H7 (cell line): Measurements from ENCODE around the gene FAM81A. TPM values are rescaled to one million over a fixed set of nuclear protein-coding genes. Genes with fewer than 3 reads are reported as not detected.
"Not testable (repeated sequence)": the region's sequence is repeated elsewhere in the genome, so short reads cannot be mapped to it uniquely, and the experiment has no call there.

ENCODE experiments used
- DNase-seq: peaks from one replicate; pipeline ENCODE4 v3.0.0; 2012
- H3K27me3 ChIP-seq: 2 replicates; pipeline ENCODE4 v1.6.0; 2011; ENCODE audit warnings: mild to moderate bottlenecking, low read length; ENCODE audit not compliant: control insufficient read depth, insufficient read depth
- H3K36me3 ChIP-seq: replicated peaks from 2 replicates; pipeline ENCODE4 v1.5.1; 2011; ENCODE audit warnings: low read length; ENCODE audit not compliant: control insufficient read depth, insufficient read depth
- H3K4me3 ChIP-seq: 2 replicates; pipeline ENCODE4 v1.5.1; 2011; ENCODE audit warnings: low read depth, mild to moderate bottlenecking, control low read depth, low read length, moderate library complexity; ENCODE audit not compliant: insufficient read depth
- total RNA-seq: library from RNA; depleted of rRNA; stranded (reverse); fragments of >200 nt; shearing (Covaris generic); gene quantifications from 2 replicates; pipeline ENCODE4 v1.2.3, GENCODE V29; 2014

FAM81A gene
- total RNA-seq, 1 experiment from 2014 or later = 0.21 TPM

- Histone ChIP-seq H3K4me3 (no peak overlapping the region), H3K27me3 (peaks cover 3% of the 10 kb centered on the region; the same call in 1 of the 2 replicates), H3K36me3 (no peaks in the 10 kb centered on the region)
- DNase-seq = no peak
Measured at GRCh38 chr15:59407946-59408345, 30.0 kb upstream of the FAM81A start.

GRCh38 chr15:59410391-59410896, 27.5 kb upstream of the FAM81A start:
- no peak for DNase-seq
- H3K4me3 ChIP-seq = no peak overlapping the region
- H3K36me3 ChIP-seq = no peaks in the 10 kb centered on the region
- no peaks in the 10 kb centered on the region for H3K27me3 ChIP-seq

- no peaks in the 10 kb centered on the region for H3K27me3 ChIP-seq
- H3K4me3 ChIP-seq = no peak overlapping the region
- no peak for DNase-seq
- no peaks in the 10 kb centered on the region for H3K36me3 ChIP-seq
Measured at GRCh38 chr15:59413577-59413976, 24.4 kb upstream of the FAM81A start.

GRCh38 chr15:59416816-59417215, 21.2 kb upstream of the FAM81A start:
- Histone ChIP-seq H3K27me3 (no peaks in the 10 kb centered on the region), H3K4me3 (no peak overlapping the region), H3K36me3 (no peaks in the 10 kb centered on the region)
- no peak for DNase-seq

- Histone ChIP-seq H3K27me3 (no peaks in the 10 kb centered on the region), H3K4me3 (no peak overlapping the region), H3K36me3 (no peaks in the 10 kb centered on the region)
- DNase-seq = no peak
Measured at GRCh38 chr15:59419170-59419569, 18.8 kb upstream of the FAM81A start.

- no peak for DNase-seq
- Histone ChIP-seq H3K36me3 (no peaks in the 10 kb centered on the region), H3K4me3 (no peak overlapping the region)
Measured at GRCh38 chr15:59420108-59420507, 17.9 kb upstream of the FAM81A start.

GRCh38 chr15:59420986-59421618, 16.9 kb upstream of the FAM81A start:
- Histone ChIP-seq H3K4me3 (no peak overlapping the region), H3K36me3 (no peaks in the 10 kb centered on the region), H3K27me3 (no peaks in the 10 kb centered on the region)
- peak; percentile 68 for DNase-seq

More at GRCh38 chr15:59420108-59420507, 17.9 kb upstream of the FAM81A start:
- H3K27me3 ChIP-seq = no peaks in the 10 kb centered on the region

- no peak for DNase-seq
- H3K27me3 ChIP-seq = no peaks in the 10 kb centered on the region
- H3K4me3 ChIP-seq = no peak overlapping the region
- H3K36me3 ChIP-seq = no peaks in the 10 kb centered on the region
Measured at GRCh38 chr15:59424616-59425015, 13.4 kb upstream of the FAM81A start.

- not testable (repeated sequence) for H3K4me3 ChIP-seq, DNase-seq, H3K36me3 ChIP-seq, H3K27me3 ChIP-seq
Measured at GRCh38 chr15:59428898-59429297, 9.1 kb upstream of the FAM81A start.

GRCh38 chr15:59432389-59432788, 5.6 kb upstream of the FAM81A start:
- H3K4me3 ChIP-seq = no peak overlapping the region
- no peak for DNase-seq

GRCh38 chr15:59434481-59434880, 3.5 kb upstream of the FAM81A start:
- no peak overlapping the region for H3K4me3 ChIP-seq
- no peaks in the 10 kb centered on the region for H3K36me3 ChIP-seq
- DNase-seq = no peak
- H3K27me3 ChIP-seq = peaks cover 35% of the 10 kb centered on the region

More at GRCh38 chr15:59432389-59432788, 5.6 kb upstream of the FAM81A start:
- peaks cover 19% of the 10 kb centered on the region for H3K27me3 ChIP-seq
- no peaks in the 10 kb centered on the region for H3K36me3 ChIP-seq

GRCh38 chr15:59436774-59437141, 1.2 kb upstream of the FAM81A start:
- H3K4me3 ChIP-seq = no peak overlapping the region
- no peaks in the 10 kb centered on the region for H3K36me3 ChIP-seq
- H3K27me3 ChIP-seq = peaks cover 50% of the 10 kb centered on the region
- no peak for DNase-seq

GRCh38 chr15:59437142-59437816, 707 bp upstream of the FAM81A start:
- Histone ChIP-seq H3K27me3 (peaks cover 50% of the 10 kb centered on the region), H3K4me3 (peak overlapping the region; percentile 49), H3K36me3 (no peaks in the 10 kb centered on the region)
- peak; percentile 45 for DNase-seq

GRCh38 chr15:59438625-59439290, 772 bp downstream of the FAM81A start:
- H3K4me3 ChIP-seq = peak overlapping the region; percentile 53
- no peak for DNase-seq
- H3K36me3 ChIP-seq = no peaks in the 10 kb centered on the region
- H3K27me3 ChIP-seq = peaks cover 49% of the 10 kb centered on the region

- H3K36me3 ChIP-seq = no peaks in the 10 kb centered on the region
- no peak overlapping the region for H3K4me3 ChIP-seq
- no peak for DNase-seq
- H3K27me3 ChIP-seq = peaks cover 49% of the 10 kb centered on the region
Measured at GRCh38 chr15:59439576-59439975, 1.6 kb downstream of the FAM81A start.
